ENCODE data around the gene MAN1A1.

DNA sequence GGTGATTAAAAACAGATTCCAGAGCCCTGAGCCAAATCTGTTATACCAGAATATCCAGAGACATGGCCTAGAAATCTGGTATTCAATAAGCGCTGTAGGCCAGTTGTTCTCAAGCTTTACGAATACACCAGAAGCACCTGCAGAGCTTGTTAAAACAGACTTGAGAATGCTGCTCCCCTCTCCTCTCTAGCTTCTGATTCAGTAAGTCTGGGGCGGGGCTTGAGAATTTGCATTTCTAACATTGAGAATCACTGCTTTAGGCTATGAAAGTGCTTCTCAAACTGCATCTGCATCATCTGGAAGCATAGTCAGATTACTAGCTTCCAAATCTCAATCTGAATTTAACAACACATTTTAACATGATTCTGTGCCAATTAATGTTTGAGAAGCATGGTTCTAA lies 20.5 kb upstream of the MAN1A1 start:
- TF ChIP-seq, protein P1, sequence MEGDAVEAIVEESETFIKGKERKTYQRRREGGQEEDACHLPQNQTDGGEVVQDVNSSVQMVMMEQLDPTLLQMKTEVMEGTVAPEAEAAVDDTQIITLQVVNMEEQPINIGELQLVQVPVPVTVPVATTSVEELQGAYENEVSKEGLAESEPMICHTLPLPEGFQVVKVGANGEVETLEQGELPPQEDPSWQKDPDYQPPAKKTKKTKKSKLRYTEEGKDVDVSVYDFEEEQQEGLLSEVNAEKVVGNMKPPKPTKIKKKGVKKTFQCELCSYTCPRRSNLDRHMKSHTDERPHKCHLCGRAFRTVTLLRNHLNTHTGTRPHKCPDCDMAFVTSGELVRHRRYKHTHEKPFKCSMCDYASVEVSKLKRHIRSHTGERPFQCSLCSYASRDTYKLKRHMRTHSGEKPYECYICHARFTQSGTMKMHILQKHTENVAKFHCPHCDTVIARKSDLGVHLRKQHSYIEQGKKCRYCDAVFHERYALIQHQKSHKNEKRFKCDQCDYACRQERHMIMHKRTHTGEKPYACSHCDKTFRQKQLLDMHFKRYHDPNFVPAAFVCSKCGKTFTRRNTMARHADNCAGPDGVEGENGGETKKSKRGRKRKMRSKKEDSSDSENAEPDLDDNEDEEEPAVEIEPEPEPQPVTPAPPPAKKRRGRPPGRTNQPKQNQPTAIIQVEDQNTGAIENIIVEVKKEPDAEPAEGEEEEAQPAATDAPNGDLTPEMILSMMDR (conservative IDR thresholded peaks at IDR 0.05; ENCODE audit: low read length), result no peak
- no peak for TF ChIP-seq EZH2phosphoT487 (IDR thresholded peaks at IDR 0.05; ENCODE audit: borderline replicate concordance)

All from Loucy (cell line).